Measurements from ENCODE around the gene C2CD4C.
"Not testable (repeated sequence)": the region's sequence is repeated elsewhere in the genome, so short reads cannot be mapped to it uniquely, and the experiment has no call there.

C2CD4C gene

GRCh38 chr19:438416-438958 lies 29.5 kb upstream of the C2CD4C start:
- no peak for DNase-seq (ENCODE audit: low read depth)

DNA sequence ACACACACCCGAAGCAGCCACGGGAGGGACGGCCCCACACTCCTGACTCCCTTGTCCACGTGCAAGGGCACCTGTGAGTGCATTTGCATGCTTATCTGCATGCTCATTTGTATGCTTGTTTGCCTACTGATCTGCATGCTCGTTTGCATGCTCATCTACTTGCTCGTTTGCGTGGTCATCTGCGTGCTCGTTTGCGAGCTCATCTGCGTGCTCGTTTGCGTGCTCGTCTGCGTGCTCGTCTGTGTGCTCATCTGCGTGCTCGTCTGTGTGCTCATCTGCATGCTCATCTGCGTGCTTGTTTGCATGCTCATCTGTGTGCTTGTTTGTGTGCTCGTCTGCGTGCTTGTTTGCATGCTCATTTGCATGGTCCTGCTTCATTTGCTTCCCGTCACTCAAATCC lies 28.1 kb upstream of the C2CD4C start:
- DNase-seq (ENCODE audit: low read depth): no peak

DNA sequence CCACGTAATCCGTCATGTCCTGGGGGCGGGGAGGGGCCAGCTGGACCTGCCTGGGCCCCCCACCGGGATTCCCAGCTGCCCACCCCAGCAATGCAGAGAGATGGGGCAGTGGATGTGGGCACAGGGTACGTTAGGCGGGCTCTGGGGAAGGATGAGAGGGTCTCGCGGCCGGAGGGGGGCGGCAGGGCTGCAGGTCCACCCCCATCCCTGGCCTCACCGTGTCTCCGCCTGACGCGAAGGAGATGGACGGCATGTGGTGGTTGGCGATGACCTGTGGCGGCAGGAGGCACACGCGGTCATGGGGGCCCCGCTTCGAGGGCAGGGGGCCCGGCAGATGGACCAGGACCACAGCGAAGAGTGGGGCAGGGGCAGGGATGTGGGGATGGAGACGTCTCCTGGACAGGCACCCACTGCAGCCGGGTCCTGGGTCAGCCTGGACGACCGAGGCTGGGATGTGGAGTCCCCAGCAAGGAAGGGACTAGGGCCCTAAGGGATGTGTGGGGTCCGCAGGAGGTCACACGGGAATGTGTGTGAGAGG lies 27.5 kb upstream of the C2CD4C start:
- no peak for DNase-seq (ENCODE audit: low read depth)

DNA sequence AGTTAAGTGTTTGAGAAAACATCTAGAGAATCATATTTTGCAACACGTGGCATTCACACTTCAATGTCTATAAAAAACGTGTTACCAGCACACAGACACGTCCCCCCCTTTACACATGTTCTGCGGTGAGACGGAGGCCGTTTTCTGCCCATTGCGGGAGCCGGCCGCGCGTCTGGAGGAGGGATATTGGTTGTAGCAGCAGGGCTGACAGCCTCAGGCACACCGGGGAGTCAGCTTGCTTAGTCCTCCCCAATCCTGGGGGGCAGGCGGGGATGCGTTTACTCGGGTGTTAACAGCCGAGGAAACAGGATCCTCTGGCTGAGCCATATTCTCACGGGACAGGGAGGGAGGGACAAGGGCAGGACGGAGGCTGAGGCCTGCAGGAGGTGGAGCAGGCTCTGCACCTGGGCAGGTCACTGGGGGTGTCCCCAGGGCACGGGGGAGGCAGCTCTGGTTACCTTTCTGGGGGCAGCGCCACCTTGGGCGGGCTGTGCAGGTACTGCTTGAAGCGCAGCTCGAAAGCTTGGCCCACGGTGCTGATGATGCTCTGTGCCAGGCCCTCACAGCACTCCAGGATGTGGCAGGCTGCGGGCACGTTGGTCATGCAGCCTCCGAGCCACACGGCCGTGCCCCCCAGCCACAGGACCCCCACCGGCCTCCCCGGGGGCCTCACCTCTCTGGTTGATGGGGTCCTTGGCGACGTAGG lies 26.9 kb upstream of the C2CD4C start:
- no peak for DNase-seq (ENCODE audit: low read depth)

DNA sequence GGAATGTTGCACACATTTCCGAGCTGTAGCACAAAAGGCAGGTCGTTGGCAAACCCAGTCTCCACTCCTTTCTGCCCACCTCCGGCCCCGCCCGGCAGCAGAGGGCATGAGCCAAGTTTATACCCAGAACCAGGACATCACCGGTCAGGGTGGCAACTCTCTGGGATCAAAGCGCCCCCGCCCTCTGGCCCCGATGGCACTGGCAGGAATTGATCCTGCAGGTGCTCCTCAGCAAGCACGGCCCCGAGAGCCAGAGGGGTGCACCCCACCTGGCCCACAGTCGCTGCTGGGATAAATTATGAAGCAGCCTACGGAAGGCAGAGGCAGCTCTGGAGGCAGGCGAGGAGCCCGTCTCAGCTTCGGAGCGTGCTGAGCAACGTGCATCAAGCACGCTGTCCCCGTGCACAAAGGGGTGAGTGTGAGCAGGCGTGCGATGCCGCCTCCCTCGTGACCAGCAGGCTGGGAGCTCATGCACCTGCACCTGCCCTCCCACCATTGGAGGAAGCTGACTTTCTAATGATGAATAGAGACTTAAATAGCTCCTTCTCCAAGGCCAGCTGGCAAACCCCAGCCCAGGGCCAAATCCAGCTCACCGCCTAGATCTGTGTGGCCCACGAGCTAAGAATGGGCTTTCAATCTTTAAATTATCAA lies 26.2 kb upstream of the C2CD4C start:
- no peak for DNase-seq (ENCODE audit: low read depth)

DNA sequence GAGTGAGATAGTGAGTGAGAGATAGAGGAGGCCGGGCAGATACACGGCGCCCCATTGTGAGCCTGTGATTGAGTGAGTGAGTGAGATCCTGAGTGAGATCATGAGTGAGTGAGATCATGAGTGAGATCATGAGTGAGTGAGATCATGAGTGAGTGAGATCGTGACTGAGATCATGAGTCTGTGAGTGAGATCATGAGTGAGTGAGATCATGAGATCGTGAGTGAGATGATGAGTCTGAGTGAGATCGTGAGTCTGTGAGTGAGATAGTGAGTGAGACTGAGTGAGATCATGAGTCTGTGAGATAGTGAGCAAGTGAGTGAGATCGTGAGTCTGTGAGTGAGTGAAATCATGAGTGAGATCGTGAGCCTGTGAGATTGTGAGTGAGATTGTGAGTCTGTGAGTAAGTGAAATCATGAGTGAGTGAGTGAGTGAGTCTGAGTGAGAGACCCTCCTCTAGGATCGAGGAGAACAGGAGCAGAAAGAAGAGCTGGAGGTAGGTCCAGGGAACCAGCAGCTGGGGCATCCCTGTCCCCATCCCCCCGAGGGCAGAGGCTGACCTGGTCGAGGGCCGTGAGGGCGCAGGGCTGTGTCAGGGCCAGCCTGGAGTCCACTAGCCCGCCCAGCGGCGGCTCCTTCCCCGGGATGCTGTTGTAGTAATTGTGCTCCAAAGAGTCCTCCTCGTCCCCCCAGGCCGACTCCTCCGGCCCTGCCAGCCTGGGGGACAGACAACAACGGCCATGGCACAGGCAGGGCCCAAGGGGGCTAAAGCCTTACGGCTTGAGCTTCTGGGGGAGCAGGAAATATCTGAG lies 25.4 kb upstream of the C2CD4C start:
- DNase-seq (ENCODE audit: low read depth): no peak

DNA sequence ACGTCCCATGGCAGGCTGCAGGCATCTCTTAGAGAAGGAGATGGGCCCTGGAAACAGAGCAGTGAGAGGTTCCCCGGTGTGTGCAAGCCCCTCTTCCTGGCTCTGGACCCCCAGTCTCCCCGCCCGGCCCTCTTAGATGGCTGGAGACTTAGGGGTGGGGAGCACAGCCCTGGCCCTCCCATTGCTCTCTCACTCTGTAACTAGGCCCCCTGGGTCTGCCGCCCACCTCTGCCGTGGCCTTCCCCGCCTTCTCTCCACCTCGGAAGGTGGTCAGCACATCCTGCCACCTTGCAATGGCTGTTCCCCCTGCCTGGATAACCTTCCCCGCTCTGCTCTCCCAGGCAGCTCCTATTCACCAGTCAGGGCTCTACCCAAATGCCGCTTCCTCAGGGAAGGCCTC lies 21.8 kb upstream of the C2CD4C start:
- DNase-seq (ENCODE audit: low read depth): no peak

DNA sequence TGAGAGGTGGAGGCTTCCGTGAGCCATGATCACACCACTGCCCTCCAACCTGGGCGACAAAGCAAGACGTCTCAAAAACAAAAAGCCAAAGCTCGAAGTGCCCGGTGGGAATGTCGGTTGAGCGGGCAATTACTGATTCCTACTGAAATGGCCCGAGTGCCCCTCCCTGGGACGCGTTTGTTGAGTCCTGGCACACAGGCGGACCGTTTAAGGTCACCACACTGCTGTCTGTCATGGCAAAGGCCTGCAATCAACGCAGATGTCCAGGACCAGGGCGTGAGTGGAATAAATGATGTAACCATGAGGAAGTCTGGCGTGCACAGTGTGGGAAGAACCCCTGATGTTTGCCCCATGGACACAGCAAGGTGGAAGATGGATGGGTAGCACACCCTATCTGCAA lies 19.2 kb upstream of the C2CD4C start:
- no peak for DNase-seq (ENCODE audit: low read depth)

DNA sequence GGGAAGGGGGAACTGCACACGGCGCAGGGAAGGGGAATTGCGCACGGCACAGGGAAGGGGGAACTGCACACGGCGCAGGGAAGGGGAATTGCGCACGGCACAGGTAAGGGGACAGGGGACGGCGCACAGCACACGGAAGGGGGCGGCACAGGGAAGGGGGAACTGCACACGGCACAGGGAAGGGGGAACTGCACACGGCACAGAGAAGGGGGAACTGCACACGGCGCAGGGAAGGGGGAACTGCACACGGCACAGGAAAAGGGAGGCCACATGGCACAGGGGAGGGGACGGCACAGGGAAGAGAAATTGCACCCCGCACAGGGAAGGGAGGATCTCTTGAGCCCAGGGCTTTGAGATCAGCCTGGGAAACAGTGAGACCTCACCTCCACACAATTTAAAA lies 18.7 kb upstream of the C2CD4C start:
- DNase-seq (ENCODE audit: low read depth): not testable (repeated sequence)

DNA sequence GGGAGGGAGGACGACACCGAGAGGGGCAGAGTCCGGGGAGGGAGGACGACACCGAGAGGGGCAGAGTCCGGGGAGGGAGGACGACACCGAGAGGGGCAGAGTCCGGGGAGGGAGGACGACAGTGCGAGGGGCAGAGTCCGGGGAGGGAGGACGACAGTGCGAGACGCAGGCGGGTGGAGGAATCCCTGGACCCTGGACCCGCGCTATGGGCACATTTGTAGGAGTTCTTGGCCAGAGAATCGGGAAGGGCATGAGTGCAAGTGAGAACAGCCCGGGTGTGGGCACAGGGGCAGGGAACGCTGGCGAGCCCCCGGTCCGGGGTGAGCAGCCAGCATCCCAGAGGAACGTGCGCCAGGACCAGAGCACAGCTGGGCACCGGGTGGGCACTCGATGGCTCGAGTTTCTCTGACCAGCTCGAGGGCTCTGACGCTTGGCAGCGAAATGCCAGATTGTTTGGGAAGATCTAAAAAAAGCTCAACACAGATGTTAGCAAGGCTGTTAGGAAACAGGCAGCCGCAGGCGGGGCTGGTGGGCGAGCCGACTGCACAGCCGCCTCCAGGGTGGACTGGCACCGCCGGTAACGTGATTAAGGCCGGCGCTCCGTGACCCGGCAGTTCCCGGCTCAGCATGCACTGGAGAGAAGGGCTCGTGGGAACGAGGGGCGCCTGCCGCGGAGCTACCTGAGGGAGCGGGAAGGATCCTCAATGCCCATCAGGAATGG lies 17.9 kb upstream of the C2CD4C start:
- DNase-seq (ENCODE audit: low read depth): no peak

GRCh38 chr19:425056-425455 lies 16.1 kb upstream of the C2CD4C start:
- no peak for DNase-seq (ENCODE audit: low read depth)

DNA sequence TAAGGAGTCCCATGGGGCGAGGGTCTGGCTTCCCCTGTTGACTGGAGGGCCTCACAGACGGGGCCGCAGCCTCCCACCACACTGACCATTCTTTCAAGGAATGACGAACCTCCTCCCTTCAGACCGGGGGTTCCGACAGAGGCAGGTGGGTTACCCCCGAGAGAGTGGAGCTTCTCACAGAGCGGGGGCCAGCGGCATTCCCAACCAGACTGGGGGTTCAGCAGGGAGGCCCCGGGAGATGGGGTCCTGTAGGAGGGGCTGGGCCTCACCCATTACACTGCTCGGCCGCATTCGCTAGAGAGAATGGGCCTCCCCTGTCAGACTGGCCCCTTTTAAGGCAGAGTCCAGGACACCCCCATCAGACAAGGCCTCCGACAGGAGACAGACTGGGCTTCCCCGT lies 15.6 kb upstream of the C2CD4C start:
- no peak for DNase-seq (ENCODE audit: low read depth)

GRCh38 chr19:423691-424466 lies 14.9 kb upstream of the C2CD4C start:
- no peak for DNase-seq (ENCODE audit: low read depth)

DNA sequence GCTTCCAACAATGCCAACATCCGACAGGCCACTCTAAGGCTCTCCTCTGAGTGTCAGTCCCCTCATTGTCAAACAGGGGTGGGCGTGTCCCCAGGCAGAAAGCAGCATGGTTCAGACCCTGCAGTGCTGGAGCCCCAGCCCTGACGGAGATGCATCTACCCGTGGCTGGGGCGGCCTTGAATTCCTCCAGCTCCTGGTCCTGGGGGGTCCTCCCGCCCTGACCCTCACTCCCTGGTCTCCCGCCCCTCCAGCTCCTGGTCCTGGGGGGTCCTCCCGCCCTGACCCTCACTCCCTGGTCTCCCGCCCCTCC lies 13.9 kb upstream of the C2CD4C start:
- DNase-seq (ENCODE audit: low read depth): not testable (repeated sequence)

DNA sequence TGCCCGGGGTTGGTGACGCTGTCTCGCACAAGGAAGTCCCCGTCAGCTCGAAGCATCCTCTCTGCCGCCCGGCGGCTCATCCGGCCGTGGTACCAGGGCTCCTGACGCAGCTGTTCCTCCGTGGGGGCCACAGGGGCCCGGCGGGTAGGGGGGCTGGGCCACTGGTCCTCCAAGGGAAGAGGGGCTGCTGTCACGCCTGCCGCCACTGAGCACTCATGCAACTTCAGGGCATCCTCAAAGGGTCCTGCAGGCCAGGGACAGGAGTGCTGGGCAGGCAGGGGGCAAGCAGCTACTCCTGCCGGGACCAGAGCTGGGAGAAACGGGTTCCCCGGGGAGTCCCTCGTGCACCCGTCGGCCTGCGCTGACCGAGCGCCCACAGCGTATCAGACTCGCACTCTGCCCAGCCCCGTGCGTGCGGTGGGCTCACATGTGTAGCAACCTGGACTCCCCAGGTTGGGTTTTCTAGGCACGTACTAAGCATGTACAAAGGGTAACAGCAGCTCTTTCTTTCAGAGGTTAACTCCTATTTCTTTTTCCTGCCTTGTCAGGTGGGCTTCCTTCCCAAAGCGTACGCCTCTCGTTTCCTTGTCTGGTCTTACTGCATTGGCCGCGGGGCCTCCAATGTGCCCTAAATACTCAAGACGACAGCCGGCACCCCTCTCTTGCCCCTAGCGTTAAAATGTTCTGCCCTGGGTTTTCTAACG lies 13.4 kb upstream of the C2CD4C start:
- DNase-seq (ENCODE audit: low read depth): no peak

DNA sequence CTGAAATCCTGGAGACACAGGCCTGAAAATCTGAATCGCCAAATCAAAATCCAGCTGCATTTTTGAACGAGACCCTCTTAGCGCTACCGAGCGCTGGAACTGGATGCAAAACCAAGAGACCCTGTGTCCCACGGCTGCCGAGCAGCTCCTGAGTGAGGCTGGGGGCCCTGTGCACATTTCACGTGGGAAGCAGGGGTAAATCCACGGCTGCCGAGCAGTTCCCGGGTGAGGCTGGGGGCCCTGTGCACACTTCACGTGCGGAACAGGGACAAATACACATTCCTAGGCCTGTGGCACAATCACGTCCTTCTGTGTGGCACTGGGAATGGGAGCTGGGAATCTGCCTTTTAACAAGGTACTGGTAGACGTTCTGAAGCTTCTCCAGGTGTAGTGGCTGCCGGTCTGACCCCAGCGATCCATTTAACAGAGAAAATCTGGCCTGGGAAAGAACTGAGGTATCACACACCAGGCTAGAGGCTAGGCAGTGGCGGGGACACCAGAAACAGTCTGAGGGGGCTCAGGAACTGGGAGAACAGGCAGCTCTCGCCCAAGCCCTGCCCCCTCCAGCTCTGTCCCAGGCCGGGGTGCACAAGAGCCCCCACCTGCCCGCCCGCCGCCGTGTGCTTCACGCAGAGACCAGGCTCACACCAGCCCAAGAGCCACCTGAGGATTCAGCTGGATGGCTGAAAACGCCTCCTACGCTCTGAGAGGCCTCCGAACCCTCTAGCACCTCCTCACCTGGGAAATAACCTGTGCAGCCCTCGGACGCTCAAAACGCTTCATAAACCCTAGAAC lies 11.0 kb upstream of the C2CD4C start:
- DNase-seq (ENCODE audit: low read depth): no peak

- DNase-seq (ENCODE audit: low read depth): no peak
These were observed 10.1 kb upstream of the C2CD4C start for GRCh38 chr19:418761-419671.

GRCh38 chr19:416416-416815 lies 7.5 kb upstream of the C2CD4C start:
- DNase-seq (ENCODE audit: low read depth): no peak

GRCh38 chr19:415292-415691 lies 6.3 kb upstream of the C2CD4C start:
- no peak for DNase-seq (ENCODE audit: low read depth)
